AG09319 (cell line): Measurements from ENCODE around the gene SLC35C1.
"Not testable (repeated sequence)": the region's sequence is repeated elsewhere in the genome, so short reads cannot be mapped to it uniquely, and the experiment has no call there.

Source experiments
- DNase-seq: peaks from one replicate; pipeline ENCODE4 v3.0.0-alpha.2; 2010; ENCODE audit warnings: low read depth; ENCODE audit errors: extremely low read depth
- TF ChIP-seq, protein P1 (sequence below): IDR thresholded peaks from 2 replicates; pipeline ENCODE4 v1.5.1; 2011; ENCODE audit warnings: low read depth, mild to moderate bottlenecking, inconsistent platforms, low read length, moderate library complexity

SLC35C1 gene

DNA sequence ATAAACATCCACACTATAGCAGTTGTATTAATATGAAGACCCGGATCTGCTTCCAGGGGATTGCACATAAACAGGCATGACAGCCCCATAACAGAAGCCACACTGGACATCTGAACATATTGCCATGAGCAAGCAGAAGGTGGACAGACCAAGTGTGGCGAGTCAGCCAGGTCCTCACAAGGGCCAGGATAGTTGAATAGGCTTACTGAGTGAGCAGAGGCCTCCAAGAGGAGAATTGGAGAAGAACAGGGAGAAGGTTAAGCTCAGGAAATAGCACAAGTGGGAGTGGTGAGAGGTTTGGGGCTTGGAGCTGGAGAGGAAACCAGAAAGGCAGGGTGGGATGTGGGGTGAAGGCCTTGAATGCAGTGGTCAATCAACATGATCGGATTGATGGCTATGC, 10.8 kb downstream of the SLC35C1 start:
- no peak for DNase-seq
- TF ChIP-seq, protein P1, sequence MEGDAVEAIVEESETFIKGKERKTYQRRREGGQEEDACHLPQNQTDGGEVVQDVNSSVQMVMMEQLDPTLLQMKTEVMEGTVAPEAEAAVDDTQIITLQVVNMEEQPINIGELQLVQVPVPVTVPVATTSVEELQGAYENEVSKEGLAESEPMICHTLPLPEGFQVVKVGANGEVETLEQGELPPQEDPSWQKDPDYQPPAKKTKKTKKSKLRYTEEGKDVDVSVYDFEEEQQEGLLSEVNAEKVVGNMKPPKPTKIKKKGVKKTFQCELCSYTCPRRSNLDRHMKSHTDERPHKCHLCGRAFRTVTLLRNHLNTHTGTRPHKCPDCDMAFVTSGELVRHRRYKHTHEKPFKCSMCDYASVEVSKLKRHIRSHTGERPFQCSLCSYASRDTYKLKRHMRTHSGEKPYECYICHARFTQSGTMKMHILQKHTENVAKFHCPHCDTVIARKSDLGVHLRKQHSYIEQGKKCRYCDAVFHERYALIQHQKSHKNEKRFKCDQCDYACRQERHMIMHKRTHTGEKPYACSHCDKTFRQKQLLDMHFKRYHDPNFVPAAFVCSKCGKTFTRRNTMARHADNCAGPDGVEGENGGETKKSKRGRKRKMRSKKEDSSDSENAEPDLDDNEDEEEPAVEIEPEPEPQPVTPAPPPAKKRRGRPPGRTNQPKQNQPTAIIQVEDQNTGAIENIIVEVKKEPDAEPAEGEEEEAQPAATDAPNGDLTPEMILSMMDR = no peak

DNA sequence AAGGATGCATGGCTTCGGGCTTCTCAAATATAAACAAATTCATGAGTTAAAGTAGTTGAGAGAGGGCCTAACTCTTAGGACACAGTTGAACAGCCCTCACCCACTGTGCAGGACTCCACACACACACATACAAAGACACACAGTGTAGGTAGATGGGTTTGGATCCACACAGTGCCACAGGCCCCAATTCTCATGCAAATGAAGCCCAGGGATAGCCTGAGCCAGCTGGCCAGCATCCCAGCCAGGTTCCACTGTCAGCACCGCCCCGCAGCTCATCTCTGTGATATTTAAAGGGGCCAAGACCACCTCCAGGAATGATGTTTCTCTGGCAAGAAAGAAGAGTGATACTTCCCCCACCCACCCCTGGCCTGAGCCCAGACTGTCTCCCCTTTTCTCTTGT, 11.7 kb downstream of the SLC35C1 start:
- TF ChIP-seq, protein P1 = no peak

DNA sequence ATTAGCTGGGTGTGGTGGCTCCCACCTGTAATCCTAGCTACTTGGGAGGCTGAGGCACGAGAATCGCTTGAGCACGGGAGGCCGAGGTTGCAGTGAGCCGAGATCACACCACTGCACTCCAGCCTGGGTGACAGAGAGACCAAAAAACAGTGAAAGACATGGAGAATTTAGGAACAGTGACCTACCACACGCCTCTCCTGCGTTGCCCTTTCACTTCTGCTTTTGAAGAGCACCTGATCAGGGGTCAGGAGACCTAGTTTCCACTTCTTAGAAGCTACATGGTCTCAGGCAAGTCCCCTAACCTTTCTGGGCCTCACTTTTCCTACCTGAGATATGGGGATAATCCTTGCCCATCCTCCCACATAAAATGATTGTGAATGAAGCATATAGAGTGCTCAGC, 12.2 kb downstream of the SLC35C1 start:
- DNase-seq = no peak
- TF ChIP-seq, protein P1 = no peak

More for the DNA sequence above, 11.7 kb downstream of the SLC35C1 start:
- no peak for DNase-seq

DNA sequence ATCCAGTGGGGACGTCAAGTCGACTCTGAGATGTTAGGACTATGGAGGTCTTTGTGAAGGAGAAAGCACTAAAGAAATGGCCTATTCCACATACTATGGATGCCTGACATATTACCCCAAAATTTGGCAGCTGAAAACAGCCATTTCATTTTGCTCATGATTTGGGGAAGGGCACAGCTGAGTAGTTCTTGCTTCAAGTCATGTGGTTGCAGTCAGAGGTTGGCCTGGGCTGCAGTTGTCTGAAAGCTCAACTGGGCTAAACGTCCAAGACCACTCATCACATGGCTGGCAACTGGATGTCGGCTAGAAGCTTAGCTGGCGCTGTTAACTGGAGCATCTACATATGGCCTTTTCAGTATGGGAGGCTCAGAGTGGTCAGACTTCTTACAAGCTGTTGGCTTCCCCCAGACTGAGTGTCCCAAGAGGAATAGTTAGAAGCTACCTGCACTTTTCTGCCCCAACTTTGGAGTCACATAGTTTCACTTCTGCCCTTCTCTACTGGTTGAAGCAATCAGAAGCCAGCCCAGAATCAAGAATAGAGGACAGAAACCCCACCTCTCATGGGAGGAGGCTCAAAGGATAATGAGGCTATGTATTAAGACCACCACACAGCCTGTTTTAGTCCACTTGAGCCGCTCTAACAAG, 14.1 kb downstream of the SLC35C1 start:
- TF ChIP-seq, protein P1 = no peak
- no peak for DNase-seq

DNA sequence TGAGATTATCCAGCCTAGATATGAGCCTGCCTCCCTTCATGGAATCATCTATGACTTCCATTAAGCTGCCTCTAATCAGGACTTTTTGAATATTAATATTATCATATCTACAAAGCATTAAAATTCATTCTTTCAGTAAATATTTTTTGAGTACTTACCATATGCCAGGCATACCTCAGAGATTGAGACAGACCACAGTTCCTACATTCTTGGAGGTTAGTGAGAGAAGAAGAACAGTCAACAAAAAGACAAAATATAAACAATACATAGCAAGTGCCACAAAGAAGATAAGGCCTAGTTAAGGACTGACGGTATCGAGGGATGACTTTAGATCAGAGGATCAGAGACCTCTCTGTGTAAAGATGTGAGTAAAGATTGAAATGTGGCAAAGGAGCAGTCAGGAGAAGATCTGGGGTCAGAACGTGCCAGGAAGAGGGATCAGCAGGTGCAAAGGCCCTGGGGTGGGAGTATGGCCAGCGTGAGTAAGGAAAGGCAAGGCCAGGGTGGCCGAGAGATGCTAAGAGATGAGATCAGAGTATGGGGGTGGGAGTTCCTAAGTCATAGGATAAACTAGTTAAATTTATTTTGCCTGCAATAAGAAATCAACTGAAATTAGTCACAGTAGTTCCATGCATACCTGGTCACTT, 15.4 kb downstream of the SLC35C1 start:
- TF ChIP-seq, protein P1 = no peak
- DNase-seq = no peak

DNA sequence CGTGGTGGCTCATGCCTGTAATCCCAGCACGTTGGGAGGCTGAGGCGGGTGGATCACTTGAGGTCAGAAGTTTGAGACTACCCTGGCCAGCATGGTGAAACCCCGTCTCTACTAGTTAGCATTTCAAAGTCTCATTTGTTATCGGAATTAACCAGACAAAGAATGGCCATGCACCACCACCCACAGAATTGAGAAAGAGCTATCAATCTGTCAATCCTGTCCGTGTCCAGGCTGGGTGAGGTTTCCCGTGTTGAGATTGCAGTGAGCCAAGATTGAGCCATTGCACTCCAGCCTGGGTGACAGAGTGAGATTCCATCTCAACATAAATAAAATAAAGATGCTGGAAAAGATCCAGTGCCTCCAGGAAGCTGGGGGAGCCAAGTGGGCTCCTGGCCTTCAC, 21.5 kb downstream of the SLC35C1 start:
- not testable (repeated sequence) for DNase-seq

DNA sequence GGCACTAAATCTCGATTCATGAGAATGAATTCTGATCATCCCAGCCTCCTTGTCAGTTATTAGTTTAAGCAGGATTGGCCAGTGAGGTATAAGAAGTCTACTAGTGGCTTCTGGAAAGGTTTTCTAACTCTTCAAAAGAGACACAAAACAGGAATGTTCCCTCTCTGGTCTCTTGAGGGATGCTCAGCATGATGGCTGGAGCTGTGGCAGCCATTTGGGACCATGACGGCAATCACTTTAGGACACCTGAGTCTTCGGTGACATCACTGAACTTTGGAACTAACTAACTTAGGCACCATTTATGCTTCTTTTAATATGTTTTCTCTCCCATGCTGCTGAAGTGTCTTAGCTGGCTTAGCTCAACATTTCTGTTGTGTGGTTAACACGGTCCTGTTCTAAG, 22.2 kb downstream of the SLC35C1 start:
- TF ChIP-seq, protein P1 = no peak
- DNase-seq = no peak

DNA sequence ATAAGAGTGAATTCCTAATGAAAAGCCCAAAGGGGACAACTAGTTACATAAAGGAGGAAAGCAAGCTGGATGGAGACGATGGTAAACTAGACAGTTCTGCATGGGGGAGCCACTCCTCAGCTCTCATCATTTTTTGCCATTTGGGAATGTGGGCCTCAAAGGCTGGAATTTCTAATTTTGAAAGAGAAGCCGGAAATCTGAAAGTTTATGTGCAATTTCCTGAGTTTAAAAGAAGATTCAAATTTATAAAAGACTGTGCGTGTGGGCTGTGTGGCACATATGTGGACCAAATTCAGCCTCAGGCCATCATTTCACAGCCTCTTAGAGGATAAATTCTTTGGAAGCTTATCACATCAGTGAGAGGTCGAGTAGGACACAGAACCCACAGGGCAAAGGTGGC, 24.0 kb downstream of the SLC35C1 start:
- TF ChIP-seq, protein P1 = no peak

More for the DNA sequence above, 24.0 kb downstream of the SLC35C1 start:
- DNase-seq = no peak
